ENCODE data around the gene VPS35L.
"Not testable (repeated sequence)": the region's sequence is repeated elsewhere in the genome, so short reads cannot be mapped to it uniquely, and the experiment has no call there.

The VPS35L gene

DNA sequence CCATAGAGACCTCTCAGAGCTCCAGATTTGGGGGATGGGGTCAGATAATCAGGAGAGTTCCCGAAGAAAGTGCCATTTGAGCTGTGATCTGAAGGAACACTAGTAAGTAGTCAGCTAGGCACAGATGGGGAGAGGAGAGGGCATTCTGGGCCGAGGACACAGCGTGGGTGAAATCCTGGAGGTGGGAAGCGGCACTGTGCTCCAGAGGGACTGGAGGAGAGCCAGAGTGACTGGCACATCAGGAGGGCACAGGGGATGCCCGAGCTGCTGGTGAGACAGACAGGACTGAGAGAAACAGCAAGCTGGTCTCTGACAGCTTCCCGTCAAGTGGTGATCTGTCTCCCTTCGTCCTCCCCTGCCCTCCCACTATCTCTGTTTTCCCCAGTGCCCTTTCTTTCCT lies 121.9 kb downstream of the VPS35L start:
- Mint-ChIP-seq H3K36me3 (ENCODE audit: low read depth) (peaks cover 49% of the 10 kb centered on the region), H3K4me1 (ENCODE audit: low read depth) (no peaks in the 10 kb centered on the region), H3K27ac (no peak overlapping the region), H3K9me3 (no peaks in the 10 kb centered on the region), H3K4me3 (no peak overlapping the region), H3K27me3 (no peaks in the 10 kb centered on the region)

DNA sequence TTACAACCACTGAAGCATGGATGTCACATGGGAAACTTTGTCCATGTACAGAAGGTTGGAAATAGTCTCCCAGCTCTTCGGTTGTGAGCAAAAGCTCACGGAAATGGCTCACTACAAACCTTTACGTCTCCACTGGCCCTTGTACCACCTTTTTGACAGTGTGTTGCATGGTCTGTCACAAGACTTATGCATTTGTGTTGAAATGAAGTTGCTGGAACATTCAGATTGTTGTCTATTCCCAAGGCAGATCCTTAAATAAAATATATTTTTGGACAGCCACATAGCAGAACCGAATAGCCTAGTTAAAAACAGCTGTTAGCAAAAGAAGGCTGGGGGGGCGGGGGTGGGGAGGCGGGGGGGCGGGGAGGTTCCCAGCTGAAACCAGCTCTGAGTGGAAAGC lies 123.3 kb downstream of the VPS35L start:
- no peaks in the 10 kb centered on the region for H3K27me3 Mint-ChIP-seq
- no peak overlapping the region for H3K27ac Mint-ChIP-seq
- H3K36me3 Mint-ChIP-seq (ENCODE audit: low read depth): peaks cover 60% of the 10 kb centered on the region
- no peaks in the 10 kb centered on the region for H3K9me3 Mint-ChIP-seq
- no peak overlapping the region for H3K4me3 Mint-ChIP-seq
- no peaks in the 10 kb centered on the region for H3K4me1 Mint-ChIP-seq (ENCODE audit: low read depth)

DNA sequence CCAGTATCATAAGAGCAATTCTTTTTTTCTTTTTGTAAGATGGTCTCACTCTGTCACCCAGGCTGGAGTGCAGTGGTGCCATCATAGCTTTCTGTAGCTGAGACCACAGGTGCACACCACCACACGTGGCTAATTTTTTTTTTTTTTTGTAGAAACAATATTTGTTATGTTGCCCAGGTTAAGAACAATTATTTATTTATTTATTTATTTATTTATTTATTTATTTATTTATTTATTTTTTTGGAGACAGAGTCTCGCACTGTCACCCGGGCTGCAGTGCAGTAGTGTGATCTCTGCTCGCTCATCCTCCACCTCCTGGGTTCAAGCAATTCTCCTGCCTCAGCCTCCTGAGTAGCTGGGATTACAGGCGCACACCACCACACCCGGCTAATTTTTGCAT lies 123.8 kb downstream of the VPS35L start:
- H3K9me3 Mint-ChIP-seq; H3K4me1 Mint-ChIP-seq (ENCODE audit: low read depth); H3K4me3 Mint-ChIP-seq; H3K27me3 Mint-ChIP-seq; H3K27ac Mint-ChIP-seq: not testable (repeated sequence)
- H3K36me3 Mint-ChIP-seq (ENCODE audit: low read depth): peaks cover 60% of the 10 kb centered on the region

DNA sequence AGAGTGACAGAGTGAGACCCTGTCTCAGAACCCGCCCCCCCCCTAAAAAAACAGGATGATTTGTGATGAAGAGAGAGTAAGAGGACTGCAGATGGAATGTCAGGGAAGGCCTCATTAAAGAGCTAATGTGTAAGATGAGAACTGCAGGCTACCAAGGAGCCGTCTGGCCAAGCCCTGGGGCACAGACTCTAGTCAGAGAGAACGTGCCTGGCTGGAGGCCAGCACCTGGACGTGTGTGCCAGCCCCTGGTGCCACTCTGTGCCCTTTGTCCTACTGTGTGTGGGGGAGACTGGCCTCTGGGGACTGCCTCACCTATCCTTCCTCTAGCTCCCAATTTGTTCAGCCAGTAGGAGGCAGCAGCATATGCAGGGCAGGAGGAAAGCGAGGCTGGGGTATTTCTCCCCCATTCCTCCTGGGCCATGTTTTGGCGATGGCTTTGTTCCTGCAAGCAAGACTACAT lies 125.4 kb downstream of the VPS35L start:
- H3K27ac Mint-ChIP-seq: no peak overlapping the region

DNA sequence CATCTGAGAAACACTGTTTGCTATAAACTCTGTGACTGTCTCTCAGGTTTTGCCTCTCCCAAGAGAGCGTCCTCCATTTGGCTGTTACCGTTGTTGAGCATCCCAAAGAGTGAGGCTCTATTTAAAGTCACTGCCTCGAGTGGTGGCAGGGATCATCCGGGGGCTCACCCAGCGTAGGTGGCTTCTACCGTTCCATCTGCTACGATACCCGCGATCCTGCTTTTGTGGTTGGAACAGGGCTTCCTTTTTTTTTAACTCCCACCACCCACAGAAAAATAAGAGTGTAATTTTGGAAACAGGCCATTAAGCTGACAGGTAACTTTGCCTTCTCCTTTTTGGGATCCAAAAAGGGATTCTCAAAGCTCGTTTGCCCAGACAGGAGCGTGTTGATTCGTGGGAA lies 126.1 kb downstream of the VPS35L start:
- no peaks in the 10 kb centered on the region for H3K27me3 Mint-ChIP-seq
- no peak overlapping the region for H3K4me3 Mint-ChIP-seq
- no peak overlapping the region for H3K27ac Mint-ChIP-seq
- no peaks in the 10 kb centered on the region for H3K4me1 Mint-ChIP-seq (ENCODE audit: low read depth)
- H3K36me3 Mint-ChIP-seq (ENCODE audit: low read depth): peaks cover 65% of the 10 kb centered on the region
- H3K9me3 Mint-ChIP-seq: peaks cover 4% of the 10 kb centered on the region

More for the DNA sequence above, 125.4 kb downstream of the VPS35L start:
- H3K4me3 Mint-ChIP-seq: no peak overlapping the region
- H3K36me3 Mint-ChIP-seq (ENCODE audit: low read depth): peaks cover 64% of the 10 kb centered on the region
- peaks cover 4% of the 10 kb centered on the region for H3K9me3 Mint-ChIP-seq
- no peaks in the 10 kb centered on the region for H3K4me1 Mint-ChIP-seq (ENCODE audit: low read depth)
- no peaks in the 10 kb centered on the region for H3K27me3 Mint-ChIP-seq

DNA sequence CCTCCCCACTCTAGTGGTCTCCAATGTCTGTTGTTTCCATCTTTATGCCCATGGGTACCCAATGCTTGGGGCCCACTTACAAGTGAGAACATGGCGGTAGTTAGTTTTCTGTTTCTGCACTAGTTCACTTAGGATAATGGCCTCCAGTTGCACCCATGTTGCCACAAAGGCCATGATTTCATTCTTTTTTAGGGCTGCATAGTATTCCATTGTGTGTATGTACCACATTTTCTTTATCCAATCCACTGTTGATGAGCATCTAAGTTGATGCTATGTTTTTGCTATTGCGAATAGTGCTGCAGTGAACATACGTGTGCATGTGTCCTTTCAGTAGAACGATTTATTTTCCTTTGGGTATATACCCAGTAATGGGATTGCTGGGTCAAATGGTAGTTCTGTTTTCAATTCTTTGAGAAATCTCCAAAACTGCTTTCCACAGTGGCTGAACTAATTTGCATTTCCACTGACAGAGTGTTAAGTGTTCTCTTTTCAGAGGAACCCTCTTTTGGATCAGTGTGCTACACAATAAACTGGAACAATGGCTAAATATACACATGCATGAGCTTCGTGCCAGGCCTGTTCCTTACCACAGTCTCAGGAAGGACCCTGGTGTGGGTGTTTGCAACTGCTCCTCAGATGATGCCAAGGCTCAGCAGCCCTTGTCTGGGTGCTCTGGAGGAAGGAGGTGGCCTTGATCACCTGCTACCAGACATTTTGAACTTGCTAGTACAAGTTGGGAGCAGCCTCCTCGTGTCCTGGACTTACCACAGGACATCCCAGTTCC lies 128.1 kb downstream of the VPS35L start:
- Mint-ChIP-seq H3K27me3 (no peaks in the 10 kb centered on the region), H3K27ac (no peak overlapping the region), H3K4me1 (ENCODE audit: low read depth) (no peaks in the 10 kb centered on the region), H3K36me3 (ENCODE audit: low read depth) (peaks cover 75% of the 10 kb centered on the region), H3K9me3 (peaks cover 4% of the 10 kb centered on the region), H3K4me3 (no peak overlapping the region)

DNA sequence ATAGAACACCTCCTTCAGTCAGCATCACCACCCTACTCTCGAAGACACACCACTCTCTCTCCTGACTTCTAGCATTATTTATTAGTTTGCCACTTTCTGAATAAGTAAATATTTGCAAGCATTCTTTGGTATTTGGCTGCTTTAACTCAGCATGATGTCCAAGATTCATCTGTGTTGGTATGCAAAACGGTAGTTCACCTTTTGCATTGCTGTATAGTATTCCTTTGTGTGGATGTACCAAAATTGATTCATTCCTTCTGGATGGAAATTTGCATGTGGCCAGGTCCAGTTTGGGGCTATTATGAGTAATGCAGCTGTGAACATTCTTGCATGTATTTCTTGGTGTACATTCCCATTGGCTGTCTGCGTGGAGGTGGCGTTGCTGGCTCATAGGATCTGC lies 129.7 kb downstream of the VPS35L start:
- Mint-ChIP-seq H3K36me3 (ENCODE audit: low read depth) (peaks cover 67% of the 10 kb centered on the region), H3K4me1 (ENCODE audit: low read depth) (peaks cover 12% of the 10 kb centered on the region), H3K27ac (no peak overlapping the region)

DNA sequence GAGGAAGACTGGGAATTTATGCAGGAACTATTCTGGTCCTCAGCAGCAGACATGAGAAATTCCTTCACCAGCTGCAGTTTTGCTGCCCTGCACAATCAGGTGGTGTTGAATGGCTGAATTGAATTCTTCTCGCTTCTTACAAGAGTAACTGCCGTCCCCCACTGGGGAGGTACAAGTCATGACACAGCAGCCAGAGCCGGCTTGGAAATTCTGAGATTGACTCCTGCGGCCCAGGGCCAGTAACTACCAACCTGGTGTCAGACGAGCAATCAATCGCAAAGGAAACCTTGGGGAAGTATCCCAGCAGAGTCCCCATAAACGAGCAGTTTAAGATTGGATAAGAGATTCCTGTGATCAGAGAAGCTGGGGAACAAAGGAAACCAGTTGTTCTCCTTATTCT lies 131.8 kb downstream of the VPS35L start:
- Mint-ChIP-seq H3K27me3 (no peaks in the 10 kb centered on the region), H3K36me3 (ENCODE audit: low read depth) (peaks cover 63% of the 10 kb centered on the region), H3K9me3 (peaks cover 4% of the 10 kb centered on the region), H3K4me3 (no peak overlapping the region), H3K27ac (no peak overlapping the region), H3K4me1 (ENCODE audit: low read depth) (peaks cover 20% of the 10 kb centered on the region)

More for the DNA sequence above, 129.7 kb downstream of the VPS35L start:
- Mint-ChIP-seq H3K4me3 (no peak overlapping the region), H3K9me3 (peaks cover 4% of the 10 kb centered on the region), H3K27me3 (no peaks in the 10 kb centered on the region)

DNA sequence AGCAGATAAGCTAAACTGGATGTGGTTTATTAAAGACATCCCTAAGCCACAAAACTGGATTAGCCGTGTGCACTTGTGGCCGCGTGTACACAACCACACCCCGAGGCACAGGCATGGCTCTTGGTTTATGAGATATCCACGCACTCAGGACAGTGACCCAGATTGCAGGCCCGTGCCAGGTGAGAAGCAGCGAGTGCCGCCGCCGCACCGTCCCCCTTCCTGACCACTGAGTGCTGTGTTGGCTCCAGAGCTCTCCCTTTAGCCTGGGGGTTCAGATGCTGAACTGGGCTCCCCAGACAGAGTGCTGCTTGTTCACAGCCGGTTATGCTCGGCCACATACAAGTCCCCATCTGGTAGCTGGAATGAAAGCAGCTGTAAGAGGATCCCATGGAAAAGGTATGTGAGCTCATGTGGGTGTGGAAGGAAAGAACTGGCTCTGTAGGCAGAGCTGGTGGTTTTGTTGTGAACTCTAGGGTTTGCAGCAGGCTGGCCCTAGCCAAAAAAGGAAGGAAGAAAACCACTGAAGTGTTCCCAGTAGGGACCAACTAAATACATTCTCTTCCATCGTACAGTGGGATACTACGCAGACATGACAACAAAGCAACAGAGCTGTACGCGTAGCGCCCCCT lies 133.0 kb downstream of the VPS35L start:
- Mint-ChIP-seq H3K9me3 (peaks cover 4% of the 10 kb centered on the region), H3K27ac (no peak overlapping the region), H3K4me3 (no peak overlapping the region), H3K4me1 (ENCODE audit: low read depth) (peaks cover 20% of the 10 kb centered on the region), H3K27me3 (no peaks in the 10 kb centered on the region), H3K36me3 (ENCODE audit: low read depth) (peaks cover 55% of the 10 kb centered on the region)

DNA sequence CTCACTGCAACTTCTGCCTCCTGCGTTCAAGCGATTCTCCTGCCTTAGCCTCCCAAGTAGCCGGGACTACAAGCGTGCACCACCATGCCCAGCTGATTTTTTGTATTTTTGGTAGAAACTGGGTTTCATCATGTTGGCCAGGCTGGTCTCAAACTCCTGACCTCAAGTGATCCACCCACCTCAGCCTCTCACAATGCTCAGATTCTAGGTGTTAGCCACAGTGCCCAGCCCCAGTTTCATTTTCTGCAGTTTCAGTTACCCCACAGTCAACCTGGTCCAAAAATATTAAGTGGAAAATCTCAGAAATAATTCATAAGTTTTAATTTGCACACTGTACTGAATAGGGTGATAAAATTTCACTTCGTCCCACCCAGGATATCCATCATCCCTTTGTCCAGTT lies 133.8 kb downstream of the VPS35L start:
- H3K4me1 Mint-ChIP-seq (ENCODE audit: low read depth): peaks cover 20% of the 10 kb centered on the region
- peaks cover 4% of the 10 kb centered on the region for H3K9me3 Mint-ChIP-seq
- no peaks in the 10 kb centered on the region for H3K27me3 Mint-ChIP-seq
- peaks cover 50% of the 10 kb centered on the region for H3K36me3 Mint-ChIP-seq (ENCODE audit: low read depth)
- no peak overlapping the region for H3K27ac Mint-ChIP-seq
- no peak overlapping the region for H3K4me3 Mint-ChIP-seq

DNA sequence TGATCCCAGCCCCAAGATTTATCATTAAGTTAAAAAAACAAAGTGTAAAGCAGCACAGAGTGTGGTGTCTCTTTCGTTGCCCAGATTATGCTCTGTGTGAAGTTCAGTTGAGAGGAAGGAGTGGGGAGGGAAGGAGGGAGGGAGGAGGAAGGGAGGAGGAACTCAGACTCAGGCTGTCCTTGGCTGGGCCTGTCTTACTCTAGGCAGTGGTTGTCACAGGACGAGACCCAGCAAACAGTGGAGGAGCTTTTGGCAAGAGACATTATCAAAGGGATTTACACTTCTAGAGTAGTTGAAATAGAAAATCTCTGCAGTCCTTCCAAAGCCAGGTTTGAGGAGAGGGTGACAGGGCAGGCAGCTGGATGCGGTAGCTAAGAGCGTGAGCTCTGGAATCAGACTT lies 134.7 kb downstream of the VPS35L start:
- no peak overlapping the region for H3K27ac Mint-ChIP-seq
- no peaks in the 10 kb centered on the region for H3K27me3 Mint-ChIP-seq
- peaks cover 22% of the 10 kb centered on the region for H3K4me1 Mint-ChIP-seq (ENCODE audit: low read depth)
- peaks cover 3% of the 10 kb centered on the region for H3K9me3 Mint-ChIP-seq
- peaks cover 44% of the 10 kb centered on the region for H3K36me3 Mint-ChIP-seq (ENCODE audit: low read depth)
- no peak overlapping the region for H3K4me3 Mint-ChIP-seq

DNA sequence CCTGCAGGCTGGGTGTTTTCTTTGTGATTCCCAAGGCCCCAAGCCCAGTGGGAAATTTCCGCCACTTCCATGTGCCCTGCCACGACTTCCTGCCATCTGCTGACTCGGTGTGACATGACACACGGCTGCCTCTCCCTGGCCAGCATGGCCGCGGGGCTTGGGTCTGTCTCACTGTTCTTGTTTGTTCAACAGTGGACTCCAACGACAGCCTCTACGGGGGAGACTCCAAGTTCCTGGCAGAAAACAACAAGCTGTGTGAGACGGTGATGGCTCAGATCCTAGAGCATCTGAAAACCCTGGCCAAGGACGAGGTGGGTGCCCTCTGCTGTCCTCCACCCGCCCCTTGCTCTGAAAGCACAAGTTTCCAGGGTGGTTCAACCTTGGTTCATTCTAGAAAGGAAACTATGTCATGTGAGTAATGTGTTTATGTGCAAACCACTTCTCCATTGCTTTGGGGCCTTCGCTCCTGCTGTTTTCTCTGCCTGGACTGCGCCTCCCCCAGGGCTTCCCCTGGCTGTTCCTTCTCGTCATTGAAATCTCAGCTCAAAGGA lies 135.7 kb downstream of the VPS35L start:
- peaks cover 37% of the 10 kb centered on the region for H3K36me3 Mint-ChIP-seq (ENCODE audit: low read depth)
- peaks cover 29% of the 10 kb centered on the region for H3K4me1 Mint-ChIP-seq (ENCODE audit: low read depth)
- H3K4me3 Mint-ChIP-seq: no peak overlapping the region
- no peaks in the 10 kb centered on the region for H3K9me3 Mint-ChIP-seq
- H3K27me3 Mint-ChIP-seq: no peaks in the 10 kb centered on the region
- H3K27ac Mint-ChIP-seq: no peak overlapping the region

DNA sequence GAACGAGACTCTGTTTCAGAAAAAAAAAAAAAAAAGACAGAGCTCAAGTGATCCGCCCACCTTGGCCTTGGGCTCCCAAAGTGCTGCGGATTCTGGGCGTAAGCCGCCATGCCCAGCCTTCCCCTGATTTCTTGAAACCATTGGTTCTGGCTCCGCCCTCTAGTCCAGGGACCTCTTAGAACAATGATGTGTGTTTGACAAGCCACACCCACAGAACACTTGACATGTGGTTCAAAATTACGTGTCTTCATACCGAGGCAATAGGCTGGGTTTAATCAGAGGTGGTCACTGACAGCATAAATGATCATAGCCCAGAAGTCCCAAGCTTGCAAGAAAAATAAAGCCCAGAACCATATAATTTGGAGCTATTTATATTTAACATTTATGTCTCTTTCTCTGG lies 139.5 kb downstream of the VPS35L start:
- H3K36me3 Mint-ChIP-seq (ENCODE audit: low read depth): peaks cover 40% of the 10 kb centered on the region
- no peak overlapping the region for H3K27ac Mint-ChIP-seq
- H3K27me3 Mint-ChIP-seq: no peaks in the 10 kb centered on the region
- H3K4me1 Mint-ChIP-seq (ENCODE audit: low read depth): peaks cover 50% of the 10 kb centered on the region
- no peaks in the 10 kb centered on the region for H3K9me3 Mint-ChIP-seq
- no peak overlapping the region for H3K4me3 Mint-ChIP-seq

DNA sequence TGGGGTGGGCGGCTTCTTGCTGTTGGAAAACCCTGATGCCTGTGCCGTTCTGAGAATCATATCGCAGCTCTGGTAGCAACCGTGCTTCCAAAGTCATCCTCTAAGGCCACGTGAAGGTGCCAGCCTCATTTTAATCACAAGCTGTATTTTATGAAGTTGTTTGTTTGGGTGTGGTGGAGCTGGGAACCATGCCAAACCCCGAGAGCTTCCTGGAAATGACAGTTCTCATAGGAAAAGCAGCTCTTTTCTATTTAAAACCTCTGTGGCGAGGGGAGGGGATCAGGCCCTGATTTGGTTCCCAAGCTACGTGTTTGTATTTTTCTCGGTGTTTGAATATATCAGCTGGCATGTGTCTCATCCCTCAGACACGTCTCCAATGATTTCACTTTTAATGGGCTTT lies 140.8 kb downstream of the VPS35L start:
- Mint-ChIP-seq H3K36me3 (ENCODE audit: low read depth) (peaks cover 54% of the 10 kb centered on the region), H3K27me3 (no peaks in the 10 kb centered on the region), H3K9me3 (no peaks in the 10 kb centered on the region), H3K4me1 (ENCODE audit: low read depth) (peaks cover 50% of the 10 kb centered on the region), H3K4me3 (no peak overlapping the region), H3K27ac (peak overlapping the region; percentile 49)

DNA sequence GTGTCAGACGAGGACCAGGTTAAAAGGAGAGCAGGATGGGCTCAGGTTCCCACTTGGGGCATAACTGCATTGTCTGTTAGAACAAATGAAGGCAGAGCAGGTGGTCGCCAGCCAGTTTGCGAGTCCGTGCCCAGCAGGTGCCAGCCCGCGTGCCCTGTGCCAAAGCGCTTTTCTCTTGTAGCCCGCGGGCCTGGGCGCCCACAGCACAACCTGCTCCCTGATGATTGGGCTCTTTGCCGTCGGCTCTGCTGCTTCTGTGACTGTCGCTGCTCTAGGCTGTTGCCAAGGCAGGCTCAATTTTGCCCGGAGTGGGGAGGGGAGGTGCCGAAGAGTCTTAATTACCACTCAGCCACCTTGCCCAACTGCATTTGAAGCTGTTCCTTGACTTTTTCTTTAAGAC lies 141.5 kb downstream of the VPS35L start:
- Mint-ChIP-seq H3K9me3 (no peaks in the 10 kb centered on the region), H3K27ac (no peak overlapping the region)

More for the DNA sequence above, 141.5 kb downstream of the VPS35L start:
- H3K4me1 Mint-ChIP-seq (ENCODE audit: low read depth): peaks cover 48% of the 10 kb centered on the region
- no peaks in the 10 kb centered on the region for H3K27me3 Mint-ChIP-seq
- no peak overlapping the region for H3K4me3 Mint-ChIP-seq
- H3K36me3 Mint-ChIP-seq (ENCODE audit: low read depth): peaks cover 55% of the 10 kb centered on the region

All from stimulated activated naive CD8-positive, alpha-beta T cell treated with anti-CD3 and anti-CD28 coated beads, Interleukin-15, Interleukin-2, amounts not matched to agents 100 ng/mL and 50 ng/mL, for 24 hours (primary cell).